GM10266 (cell line): Measurements from ENCODE around the gene RHCG.

Experiments
- DNase-seq: peaks from one replicate; pipeline ENCODE4 v3.0.0; 2012; ENCODE audit errors: extremely low spot score
- TF ChIP-seq, protein P1 (sequence below): IDR thresholded peaks from 2 replicates; pipeline ENCODE4 v1.5.1; 2012; ENCODE audit warnings: mild to moderate bottlenecking, low read depth; ENCODE audit not compliant: control insufficient read depth, insufficient read depth; ENCODE audit errors: missing control alignments

RHCG gene

GRCh38 chr15:89515477-89515876 is 19.1 kb upstream of the RHCG start:
- TF ChIP-seq, protein P1, sequence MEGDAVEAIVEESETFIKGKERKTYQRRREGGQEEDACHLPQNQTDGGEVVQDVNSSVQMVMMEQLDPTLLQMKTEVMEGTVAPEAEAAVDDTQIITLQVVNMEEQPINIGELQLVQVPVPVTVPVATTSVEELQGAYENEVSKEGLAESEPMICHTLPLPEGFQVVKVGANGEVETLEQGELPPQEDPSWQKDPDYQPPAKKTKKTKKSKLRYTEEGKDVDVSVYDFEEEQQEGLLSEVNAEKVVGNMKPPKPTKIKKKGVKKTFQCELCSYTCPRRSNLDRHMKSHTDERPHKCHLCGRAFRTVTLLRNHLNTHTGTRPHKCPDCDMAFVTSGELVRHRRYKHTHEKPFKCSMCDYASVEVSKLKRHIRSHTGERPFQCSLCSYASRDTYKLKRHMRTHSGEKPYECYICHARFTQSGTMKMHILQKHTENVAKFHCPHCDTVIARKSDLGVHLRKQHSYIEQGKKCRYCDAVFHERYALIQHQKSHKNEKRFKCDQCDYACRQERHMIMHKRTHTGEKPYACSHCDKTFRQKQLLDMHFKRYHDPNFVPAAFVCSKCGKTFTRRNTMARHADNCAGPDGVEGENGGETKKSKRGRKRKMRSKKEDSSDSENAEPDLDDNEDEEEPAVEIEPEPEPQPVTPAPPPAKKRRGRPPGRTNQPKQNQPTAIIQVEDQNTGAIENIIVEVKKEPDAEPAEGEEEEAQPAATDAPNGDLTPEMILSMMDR = no peak
- no peak for DNase-seq

DNA sequence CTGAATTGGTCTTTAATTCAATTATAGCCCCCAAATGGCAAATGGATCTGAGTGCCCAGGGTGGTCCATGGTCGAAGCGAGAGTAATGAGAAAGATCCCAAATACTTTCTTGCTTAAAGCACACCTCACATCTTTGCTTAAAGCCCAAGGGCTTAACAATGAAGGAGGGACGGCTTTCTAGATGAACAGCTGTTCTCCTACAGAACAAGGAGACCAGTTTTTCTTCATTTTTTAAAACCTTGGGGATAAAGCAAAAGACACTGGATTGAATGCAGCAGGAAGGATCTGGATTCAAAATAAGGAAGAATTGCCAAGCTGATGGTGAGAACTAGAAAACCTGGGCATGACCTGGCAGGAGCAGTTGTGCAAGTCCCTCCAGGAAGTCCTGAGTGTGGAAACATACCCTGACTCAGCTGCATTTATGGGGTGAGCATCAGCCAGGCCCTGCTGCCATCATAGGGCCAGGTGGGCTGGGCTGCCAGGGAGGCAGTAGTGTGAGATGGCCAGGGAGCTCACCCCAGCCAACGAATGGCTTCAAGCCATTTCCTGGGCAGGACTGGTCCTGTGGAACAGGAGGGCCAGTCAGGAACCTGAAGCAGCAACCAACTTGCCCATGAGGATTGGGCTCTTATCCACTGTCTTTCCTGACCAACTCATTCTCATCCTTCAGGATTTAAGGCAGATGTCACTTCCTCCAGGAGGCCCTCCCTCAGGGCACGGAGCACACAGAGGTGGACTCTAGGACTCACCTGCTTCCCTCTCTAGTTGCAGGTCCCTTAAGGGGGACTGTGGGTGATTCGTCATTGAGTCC is 18.4 kb upstream of the RHCG start:
- TF ChIP-seq, protein P1 = no peak
- no peak for DNase-seq

GRCh38 chr15:89514186-89514585 is 17.8 kb upstream of the RHCG start:
- TF ChIP-seq, protein P1 = no peak
- no peak for DNase-seq

DNA sequence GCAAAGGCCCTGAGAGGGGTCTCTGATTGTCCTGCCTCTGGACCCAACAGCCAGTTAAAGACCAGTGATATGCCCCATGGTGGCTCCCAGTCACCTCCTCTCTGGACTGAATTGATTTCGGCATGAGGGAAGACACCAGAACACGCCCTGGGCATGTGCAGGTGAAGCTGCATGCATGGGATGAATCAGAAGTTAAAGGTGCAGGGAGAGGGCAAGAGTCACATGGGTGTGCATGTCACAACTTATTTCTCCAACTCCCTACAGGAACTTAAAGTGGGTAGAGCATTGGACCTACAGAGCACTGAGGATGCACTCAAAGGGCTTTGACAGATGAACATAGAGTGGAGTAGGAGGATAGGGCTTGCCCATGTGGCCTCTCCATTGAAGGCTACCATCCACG is 16.9 kb upstream of the RHCG start:
- DNase-seq = no peak
- TF ChIP-seq, protein P1 = no peak

DNA sequence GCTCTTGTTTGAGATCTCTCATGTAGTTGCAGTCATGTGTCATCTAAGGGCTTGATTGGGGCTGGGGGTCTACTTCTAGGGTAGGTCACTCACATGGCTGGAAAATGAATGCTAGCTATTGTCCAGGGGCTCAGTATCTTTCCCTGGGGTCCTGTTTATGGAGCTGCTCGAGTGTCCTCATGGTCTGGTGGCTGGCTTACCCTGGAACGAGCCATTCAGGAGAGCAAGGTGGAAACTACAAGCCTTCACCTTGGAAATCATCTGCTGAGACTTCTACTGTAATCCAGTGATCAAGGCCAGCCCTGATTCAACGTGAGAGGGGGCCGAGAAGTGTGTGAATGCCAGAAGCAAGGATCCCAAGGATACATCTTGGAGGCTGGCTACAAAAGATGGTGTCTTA is 16.2 kb upstream of the RHCG start:
- TF ChIP-seq, protein P1 = no peak
- no peak for DNase-seq

GRCh38 chr15:89506026-89506686 is 9.8 kb upstream of the RHCG start:
- TF ChIP-seq, protein P1 = no peak
- no peak for DNase-seq

DNA sequence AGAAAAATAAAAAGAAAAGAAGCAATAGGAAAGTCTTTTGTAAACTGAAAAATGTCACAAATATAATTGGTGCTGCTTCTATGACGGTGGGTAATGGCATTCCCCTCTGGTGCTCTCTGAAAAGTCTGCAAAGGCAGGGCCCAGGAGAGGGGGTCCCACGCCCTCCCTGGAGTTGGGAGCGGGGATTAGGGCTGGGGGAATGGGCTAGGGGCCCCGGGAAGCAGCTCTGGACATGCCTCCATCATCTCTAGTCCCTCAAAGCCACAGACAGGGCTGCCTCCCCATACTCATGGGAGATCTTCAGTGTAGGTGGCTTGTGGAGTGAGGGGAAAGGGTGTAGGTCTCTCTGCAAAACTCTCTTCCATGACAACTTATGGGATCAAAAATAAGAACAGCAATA is 7.8 kb upstream of the RHCG start:
- TF ChIP-seq, protein P1 = no peak
- DNase-seq = no peak
